GM11168 (cell line): Measurements from ENCODE around the gene CTSF.
"Not testable (repeated sequence)": the region's sequence is repeated elsewhere in the genome, so short reads cannot be mapped to it uniquely, and the experiment has no call there.

Experiments
- in situ Hi-C: fragments of 300-500 bp; cut with MboI; formaldehyde crosslinking; loops from one replicate; pipeline ENCODE4 v1.12.0; 2022; ENCODE audit warnings: low sequenced_read_pairs; ENCODE audit not compliant: unreplicated experiment

Gene CTSF

GRCh38 chr11:66561178-66561974 lies 7.0 kb downstream of the CTSF start:
- in situ Hi-C loops: no loop called here

GRCh38 chr11:66559866-66560676 lies 8.3 kb downstream of the CTSF start:
- in situ Hi-C loops: no loop called here

GRCh38 chr11:66559142-66559865 lies 9.1 kb downstream of the CTSF start:
- in situ Hi-C loops: no loop called here

- in situ Hi-C loops: no loop called here
Measured at GRCh38 chr11:66557733-66558326, 10.6 kb downstream of the CTSF start.

GRCh38 chr11:66556086-66556485 lies 12.3 kb downstream of the CTSF start:
- in situ Hi-C loops: no loop called here

- in situ Hi-C loops: no loop called here
Measured at GRCh38 chr11:66555416-66555815, 13.0 kb downstream of the CTSF start.

- in situ Hi-C loops: no loop called here
Measured at GRCh38 chr11:66554602-66555001, 13.8 kb downstream of the CTSF start.

- in situ Hi-C loops: no loop called here
Measured at GRCh38 chr11:66550887-66551286, 17.5 kb downstream of the CTSF start.

- in situ Hi-C loops: no loop called here
Measured at GRCh38 chr11:66549696-66550095, 18.7 kb downstream of the CTSF start.

- in situ Hi-C loops: no loop called here
Measured at GRCh38 chr11:66548774-66549630, 19.4 kb downstream of the CTSF start.

GRCh38 chr11:66548041-66548440 lies 20.4 kb downstream of the CTSF start:
- in situ Hi-C loops: no loop called here

GRCh38 chr11:66547662-66548009 lies 20.8 kb downstream of the CTSF start:
- in situ Hi-C loops: no loop called here

- in situ Hi-C loops: no loop called here
Measured at GRCh38 chr11:66546966-66547661, 21.3 kb downstream of the CTSF start.

- in situ Hi-C loops: no loop called here
Measured at GRCh38 chr11:66546368-66546965, 21.9 kb downstream of the CTSF start, which contains the start of gene ACTN3. TSS of gene ACTN3 (plus strand) at chr11:66546903. CDS start at chr11:66546938, 35 bp downstream.

GRCh38 chr11:66545701-66546367 lies 22.6 kb downstream of the CTSF start, which contains the start of gene ZDHHC24:
TSS of gene ZDHHC24 (minus strand) at chr11:66546048. CDS start at chr11:66546003, 45 bp downstream.
- in situ Hi-C loops: no loop called here

- in situ Hi-C loops: not testable (repeated sequence)
Measured at GRCh38 chr11:66544952-66545351, 23.5 kb downstream of the CTSF start.

- in situ Hi-C loops: no loop called here
Measured at GRCh38 chr11:66543263-66544107, 24.9 kb downstream of the CTSF start.
